OCI-M1 (cell line): ENCODE data around the gene USP5.

Experiments
- DNase-seq: peaks from one replicate; lab custom pipeline; 2025; lab: John Stamatoyannopoulos, UW

Gene USP5

DNA sequence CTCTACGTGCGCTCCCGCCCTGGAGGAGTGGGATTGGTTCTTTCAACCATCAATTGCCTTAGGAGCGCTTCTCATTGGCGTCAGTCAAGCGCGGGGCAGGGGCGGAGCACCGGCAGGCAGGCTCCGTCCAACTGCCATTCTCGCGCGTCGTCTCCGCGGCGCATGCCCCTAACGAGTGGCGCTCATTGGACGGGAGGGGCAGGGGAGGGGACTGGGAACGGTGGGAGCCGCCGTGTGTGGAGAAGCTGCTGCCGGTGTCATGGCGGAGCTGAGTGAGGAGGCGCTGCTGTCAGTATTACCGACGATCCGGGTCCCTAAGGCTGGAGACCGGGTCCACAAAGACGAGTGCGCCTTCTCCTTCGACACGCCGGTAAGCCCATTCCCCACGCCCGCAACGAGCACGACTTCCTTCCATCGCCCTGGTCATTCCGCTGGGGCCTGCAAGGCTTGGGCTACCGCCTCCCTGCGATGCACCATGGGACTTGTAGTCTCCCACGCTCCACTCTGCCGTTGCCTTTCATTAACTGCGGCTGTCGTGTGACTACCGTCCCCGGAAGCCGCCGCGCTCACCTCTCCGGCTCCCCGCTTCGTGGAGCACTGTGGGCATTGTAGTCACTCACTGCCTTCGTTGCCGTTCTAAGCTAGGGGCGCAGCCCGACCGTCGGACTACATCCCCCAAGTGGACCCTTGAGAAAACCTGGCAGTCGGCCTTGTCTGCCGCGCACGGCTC, at the start of gene USP5:
TSS of gene USP5 (plus strand) at position 230 of the 730 bp plus-strand sequence. CDS start at position 260, 30 bp downstream.
- peak; percentile 100 for DNase-seq

- DNase-seq, result no peak
Observed at GRCh38 chr12:6807170-6807569, 44.8 kb upstream of the USP5 start.

GRCh38 chr12:6809056-6809455, 42.9 kb upstream of the USP5 start:
- no peak for DNase-seq

GRCh38 chr12:6810758-6811157, 41.2 kb upstream of the USP5 start:
- no peak for DNase-seq

DNA sequence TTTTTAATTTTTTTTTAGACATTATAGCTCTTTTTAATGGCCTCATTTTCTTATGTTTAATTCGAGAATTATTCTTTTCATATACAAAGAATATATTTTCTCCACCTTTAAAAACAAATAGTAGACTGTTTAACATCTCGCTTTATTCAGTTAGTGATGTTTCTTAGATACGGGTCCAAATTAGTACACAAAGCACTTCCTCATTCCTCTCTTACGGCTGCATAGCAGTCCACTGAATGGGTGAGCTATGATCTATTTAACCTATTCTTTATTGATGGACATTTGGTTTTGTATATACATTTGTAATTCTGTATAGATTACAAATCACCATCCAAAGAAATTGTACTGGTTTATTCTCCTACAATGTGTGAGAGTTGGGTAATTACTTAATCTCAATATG, 38.6 kb upstream of the USP5 start:
- DNase-seq, result no peak

- DNase-seq, result no peak
Observed at GRCh38 chr12:6816598-6816997, 35.4 kb upstream of the USP5 start.

GRCh38 chr12:6817098-6817497, 34.9 kb upstream of the USP5 start:
- DNase-seq, result no peak

GRCh38 chr12:6817662-6818157, 34.2 kb upstream of the USP5 start:
- no peak for DNase-seq

DNA sequence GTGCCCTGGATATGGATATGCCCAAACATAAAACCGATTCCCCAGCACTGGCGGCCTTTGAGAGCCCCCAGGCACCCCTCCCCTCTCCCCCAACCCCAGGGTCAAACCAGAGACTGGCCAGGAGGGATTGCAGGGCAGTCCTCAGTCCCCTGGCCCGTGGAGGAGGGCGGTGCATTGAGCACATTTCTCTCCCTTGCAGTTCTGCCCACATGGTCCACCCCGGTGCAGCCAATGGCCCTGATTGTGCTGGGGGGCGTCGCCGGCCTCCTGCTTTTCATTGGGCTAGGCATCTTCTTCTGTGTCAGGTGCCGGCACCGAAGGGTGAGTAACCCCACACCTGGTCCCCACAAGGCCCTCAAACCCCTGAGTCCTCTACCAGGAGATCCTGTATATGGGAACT, 33.7 kb upstream of the USP5 start:
- DNase-seq, result no peak

DNA sequence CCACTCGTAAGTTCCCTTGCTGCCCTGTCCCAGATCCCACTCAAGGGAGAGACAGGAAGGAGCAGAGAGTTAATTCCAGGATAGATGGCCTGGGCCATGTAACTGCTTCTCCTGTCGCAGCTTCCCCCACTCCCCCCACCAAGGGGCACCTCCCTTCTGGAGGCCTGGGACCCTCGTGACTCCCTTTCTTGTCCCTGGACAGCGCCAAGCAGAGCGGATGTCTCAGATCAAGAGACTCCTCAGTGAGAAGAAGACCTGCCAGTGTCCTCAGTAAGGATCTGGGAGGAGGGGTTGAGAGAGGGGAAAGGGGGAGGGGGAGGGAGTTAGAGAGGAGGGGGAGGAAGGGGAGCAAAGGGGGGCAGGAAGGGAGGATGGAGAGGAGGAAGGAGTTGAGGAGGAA, 33.3 kb upstream of the USP5 start:
- no peak for DNase-seq

DNA sequence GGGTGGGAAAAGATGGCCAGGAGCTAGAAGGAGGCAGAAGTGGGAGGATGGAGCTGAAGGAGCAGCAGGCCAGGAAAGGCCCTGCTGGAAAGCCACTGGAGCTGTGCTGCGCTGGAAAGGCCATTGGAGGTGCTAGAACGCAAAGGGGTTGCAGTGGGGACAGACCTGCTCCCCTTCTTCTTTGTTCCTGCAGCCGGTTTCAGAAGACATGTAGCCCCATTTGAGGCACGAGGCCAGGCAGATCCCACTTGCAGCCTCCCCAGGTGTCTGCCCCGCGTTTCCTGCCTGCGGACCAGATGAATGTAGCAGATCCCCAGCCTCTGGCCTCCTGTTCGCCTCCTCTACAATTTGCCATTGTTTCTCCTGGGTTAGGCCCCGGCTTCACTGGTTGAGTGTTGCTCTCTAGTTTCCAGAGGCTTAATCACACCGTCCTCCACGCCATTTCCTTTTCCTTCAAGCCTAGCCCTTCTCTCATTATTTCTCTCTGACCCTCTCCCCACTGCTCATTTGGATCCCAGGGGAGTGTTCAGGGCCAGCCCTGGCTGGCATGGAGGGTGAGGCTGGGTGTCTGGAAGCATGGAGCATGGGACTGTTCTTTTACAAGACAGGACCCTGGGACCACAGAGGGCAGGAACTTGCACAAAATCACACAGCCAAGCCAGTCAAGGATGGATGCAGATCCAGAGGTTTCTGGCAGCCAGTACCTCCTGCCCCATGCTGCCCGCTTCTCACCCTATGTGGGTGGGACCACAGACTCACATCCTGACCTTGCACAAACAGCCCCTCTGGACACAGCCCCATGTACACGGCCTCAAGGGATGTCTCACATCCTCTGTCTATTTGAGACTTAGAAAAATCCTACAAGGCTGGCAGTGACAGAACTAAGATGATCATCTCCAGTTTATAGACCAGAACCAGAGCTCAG, 32.6 kb upstream of the USP5 start:
- no peak for DNase-seq

DNA sequence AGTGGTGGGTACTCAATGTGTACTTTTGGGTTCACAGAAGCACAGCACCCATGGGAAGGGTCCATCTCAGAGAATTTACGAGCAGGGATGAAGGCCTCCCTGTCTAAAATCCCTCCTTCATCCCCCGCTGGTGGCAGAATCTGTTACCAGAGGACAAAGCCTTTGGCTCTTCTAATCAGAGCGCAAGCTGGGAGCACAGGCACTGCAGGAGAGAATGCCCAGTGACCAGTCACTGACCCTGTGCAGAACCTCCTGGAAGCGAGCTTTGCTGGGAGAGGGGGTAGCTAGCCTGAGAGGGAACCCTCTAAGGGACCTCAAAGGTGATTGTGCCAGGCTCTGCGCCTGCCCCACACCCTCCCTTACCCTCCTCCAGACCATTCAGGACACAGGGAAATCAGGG, 31.8 kb upstream of the USP5 start:
- no peak for DNase-seq

DNA sequence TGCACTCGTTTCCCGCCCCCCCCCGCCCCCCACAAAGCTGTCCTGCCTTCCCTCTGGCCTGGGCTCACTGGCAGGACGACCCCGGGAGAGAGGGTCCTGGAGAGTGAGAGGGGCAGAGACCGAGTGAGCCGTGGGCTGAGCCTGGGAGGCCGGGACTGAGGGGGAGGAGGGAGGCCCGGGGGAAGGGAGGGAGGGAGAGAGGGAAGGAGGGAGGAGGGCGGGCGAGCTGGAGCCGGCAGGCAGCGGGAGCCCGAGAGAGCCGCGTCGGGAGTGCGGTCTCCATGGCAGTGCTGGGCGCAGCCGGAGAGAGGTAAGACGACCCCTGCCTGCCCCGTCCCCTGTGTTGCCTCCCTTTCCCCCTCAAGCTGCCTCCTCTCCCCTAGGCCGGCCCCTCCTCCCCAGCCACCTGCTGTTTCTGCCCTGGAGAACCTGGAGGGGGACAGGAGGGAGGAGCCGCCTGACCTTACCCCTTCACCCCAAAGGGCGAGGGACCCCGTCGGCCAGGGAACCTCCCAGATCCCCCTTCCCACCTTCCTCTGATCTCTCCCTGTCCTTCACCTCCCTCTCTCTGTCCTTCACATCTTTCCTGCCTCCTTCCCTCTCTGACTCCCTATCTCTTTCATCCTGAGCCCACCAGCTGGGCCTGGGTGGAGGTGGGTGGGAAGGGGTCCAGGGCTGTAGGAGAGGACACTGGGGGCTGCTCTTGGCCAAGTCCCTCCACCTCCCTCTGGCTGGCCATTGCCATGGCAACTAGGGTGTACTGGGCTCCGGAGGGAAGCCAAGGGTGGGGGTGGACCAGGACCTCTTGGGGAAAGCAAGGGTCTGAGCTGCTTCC, 30.1 kb upstream of the USP5 start, which contains the start of gene GPR162:
TSS of gene GPR162 (plus strand) at position 231 of the 835 bp plus-strand sequence. CDS start 2,078 bp downstream, outside the sequence.
- DNase-seq, result peak; percentile 71

DNA sequence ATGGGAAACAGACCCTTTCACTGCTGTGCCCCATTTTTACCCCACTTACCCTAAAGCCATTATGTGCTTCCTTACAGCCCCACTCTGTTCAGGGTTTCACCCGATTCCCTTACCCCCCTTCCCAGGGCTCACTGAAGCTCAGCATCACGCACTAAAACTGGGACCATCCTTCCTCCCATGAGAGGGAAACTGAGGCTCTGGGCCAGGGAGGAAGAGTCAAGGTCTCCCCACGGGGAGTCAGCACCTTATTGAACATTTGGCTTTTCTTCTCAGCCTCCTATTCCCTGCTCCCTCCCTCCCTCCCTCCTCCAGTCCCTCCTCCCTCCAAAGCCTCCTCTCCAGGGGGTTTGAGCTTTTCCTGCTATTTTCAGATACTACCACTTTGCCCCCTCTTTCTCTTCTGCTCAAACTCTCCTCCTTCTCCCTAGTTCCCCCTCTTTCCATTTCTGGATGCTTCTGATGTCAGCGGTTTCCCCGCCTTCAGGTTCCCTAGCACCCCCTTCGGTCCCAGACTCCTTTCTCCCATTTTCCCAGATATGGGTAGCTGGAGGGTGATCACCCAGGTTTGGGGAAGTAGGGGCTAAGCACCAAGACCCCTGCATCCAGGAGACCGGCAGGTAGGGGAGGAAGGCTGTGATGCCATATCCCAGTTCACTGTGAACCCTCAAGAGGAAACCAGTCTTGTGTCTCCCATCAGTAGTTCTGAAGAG, 29.4 kb upstream of the USP5 start:
- DNase-seq, result no peak

- DNase-seq, result no peak
Observed at GRCh38 chr12:6823182-6824084, 28.5 kb upstream of the USP5 start.

- DNase-seq, result no peak
Observed at GRCh38 chr12:6824085-6824775, 27.7 kb upstream of the USP5 start.

- DNase-seq, result no peak
Observed at GRCh38 chr12:6824901-6825381, 27.0 kb upstream of the USP5 start.

DNA sequence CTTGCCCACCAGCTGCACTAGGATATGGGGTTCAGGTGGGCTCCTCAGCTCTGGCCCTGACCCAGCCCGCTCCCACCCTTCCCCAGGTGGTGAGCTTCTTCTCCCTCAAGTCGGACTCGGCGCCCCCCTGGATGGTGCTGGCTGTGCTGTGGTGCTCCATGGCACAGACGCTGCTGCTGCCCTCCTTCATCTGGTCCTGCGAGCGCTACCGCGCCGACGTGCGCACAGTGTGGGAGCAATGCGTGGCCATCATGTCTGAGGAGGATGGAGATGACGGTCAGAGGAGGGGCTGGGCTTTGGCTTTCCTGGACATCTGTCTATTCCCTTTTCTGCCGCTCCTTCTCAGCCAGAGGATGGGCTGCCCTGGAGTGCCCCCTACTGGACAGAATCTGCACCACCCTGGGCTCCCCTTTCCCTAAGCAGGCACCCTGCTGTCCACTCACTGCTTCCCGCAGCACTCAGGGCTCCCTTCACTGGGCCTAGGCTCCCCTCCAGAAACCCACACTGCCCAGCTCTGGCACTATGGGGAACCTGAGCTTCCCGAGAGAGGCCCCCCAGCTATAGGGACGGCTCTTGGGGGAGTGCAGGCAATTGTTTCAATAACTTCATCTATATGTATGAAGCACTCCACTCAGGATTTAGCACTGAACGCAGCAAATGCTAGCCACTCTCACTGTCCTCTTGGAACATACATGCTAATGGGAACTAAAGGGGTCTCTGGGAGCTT, 26.4 kb upstream of the USP5 start:
- DNase-seq, result peak; percentile 92
